Stimulated activated CD8-positive, alpha-beta memory T cell treated with anti-CD3 and anti-CD28 coated beads, Interleukin-2, amount 100 ng/mL, for 1 hour (primary cell): ENCODE results near the gene GPR27.

Source experiments
- DNase-seq, 2 donors: peaks; one replicate each; pipeline ENCODE4 v3.0.0-alpha.2; 2020; ENCODE audit warnings: low read depth in 2 of 2

The GPR27 gene

DNA sequence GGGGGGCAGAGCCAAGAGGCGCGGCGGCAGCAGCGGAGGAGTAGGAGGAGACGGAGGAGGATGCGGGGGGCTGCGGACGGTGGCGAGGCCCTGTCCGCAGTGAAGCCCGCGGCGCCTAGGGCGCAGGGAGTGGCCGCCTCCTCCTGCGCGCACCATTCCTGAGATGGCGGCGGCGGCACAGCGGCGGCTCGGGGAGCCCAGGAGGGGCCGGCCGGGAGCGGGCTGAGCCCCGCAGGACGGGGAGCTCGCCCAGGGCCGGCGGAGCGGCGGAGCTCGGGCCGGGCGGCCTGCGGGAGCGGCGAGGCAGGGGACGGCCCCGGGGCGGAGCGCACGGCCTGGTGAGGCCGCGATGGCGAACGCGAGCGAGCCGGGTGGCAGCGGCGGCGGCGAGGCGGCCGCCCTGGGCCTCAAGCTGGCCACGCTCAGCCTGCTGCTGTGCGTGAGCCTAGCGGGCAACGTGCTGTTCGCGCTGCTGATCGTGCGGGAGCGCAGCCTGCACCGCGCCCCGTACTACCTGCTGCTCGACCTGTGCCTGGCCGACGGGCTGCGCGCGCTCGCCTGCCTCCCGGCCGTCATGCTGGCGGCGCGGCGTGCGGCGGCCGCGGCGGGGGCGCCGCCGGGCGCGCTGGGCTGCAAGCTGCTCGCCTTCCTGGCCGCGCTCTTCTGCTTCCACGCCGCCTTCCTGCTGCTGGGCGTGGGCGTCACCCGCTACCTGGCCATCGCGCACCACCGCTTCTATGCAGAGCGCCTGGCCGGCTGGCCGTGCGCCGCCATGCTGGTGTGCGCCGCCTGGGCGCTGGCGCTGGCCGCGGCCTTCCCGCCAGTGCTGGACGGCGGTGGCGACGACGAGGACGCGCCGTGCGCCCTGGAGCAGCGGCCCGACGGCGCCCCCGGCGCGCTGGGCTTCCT lies at the start of gene GPR27:
Gene GPR27 (plus strand): TSS at position 155 of the 909 bp plus-strand sequence. CDS start 195 bp downstream, at position 350.
- no peak for DNase-seq

DNA sequence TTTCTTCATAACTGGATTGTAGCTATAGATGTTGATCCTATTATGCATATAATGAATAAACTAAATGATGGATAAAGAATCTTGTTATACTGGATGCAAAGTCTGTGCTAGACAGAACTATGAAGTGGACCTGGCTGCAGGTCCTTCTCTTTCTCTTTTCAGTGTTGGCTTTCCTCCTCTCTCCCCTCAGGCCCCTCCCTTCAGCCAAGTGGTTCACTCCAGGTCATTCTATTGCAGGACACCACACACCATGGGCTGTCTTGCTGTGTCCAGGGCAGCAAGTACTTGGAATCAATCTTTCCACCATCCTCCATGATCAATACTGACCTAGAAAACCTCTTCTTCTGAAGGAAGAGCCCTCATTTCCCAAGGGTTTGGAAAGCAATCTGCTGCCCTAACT lies 48.7 kb upstream of the GPR27 start:
- no peak for DNase-seq

DNA sequence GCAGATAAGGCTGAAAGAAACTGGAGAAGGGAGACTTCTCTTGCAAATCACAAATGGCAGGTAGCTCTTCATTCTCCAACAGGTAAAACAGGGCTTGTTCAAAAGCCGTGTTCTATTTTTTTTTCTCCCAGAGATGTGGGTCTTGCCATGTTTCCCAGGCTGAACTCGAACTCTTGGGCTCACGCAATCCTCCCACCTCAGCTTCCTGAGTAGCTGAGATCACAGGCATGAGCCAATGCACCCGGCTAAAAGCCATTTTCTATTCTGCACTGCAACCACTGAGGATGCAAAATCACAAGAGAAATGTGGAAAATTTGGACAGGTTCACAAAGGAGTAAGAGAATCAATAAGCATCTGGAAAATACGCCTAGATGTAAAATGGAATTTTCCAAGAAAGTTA lies 48.0 kb upstream of the GPR27 start:
- DNase-seq: no peak

DNA sequence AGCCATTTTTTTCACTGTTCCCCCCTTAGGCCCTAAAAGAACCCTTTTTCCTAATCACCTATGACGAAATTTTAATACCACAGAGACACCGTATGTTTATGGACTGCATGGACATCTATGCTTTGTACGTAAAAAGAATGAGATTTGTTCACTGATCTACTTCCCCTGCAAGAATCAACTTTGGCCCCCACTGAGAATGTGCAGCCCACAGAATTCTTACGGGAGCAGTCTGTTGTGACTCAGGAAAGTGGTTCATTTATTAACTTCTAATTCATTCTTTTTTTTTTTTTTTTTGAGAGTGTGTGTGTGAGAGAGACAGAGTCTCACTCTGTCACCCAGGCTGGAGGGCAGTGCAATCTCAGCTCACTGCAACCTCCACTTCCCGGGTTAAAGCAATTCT lies 46.1 kb upstream of the GPR27 start:
- no peak for DNase-seq

DNA sequence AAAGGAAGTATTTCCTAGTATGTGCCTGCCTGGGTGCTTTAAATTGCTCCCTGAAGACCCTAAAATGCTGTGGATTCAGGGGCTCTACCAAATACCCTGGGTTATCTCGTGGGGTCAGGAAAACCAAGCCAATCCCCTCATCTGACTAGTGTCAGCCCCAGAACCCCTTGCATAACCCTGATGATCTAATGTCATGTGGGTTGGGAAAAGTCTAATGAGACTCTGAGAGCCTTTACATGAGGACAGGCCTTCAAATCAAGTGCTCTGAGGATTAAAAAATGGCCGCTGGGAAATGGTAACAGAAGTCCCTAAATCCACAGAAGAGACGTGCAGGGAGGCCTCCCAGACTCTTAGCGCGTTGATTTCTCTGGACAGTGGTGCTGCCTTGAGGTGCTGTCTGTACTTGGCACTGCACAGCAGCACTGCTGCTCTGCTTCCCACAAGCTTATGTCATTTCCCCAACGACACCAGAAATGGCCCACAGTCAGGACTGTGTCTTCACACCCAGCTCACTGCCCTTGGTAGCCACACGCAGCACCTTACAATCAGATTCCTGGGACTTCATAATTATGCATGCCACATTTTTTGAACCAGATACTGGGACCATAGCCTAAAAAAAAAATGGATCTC lies 45.1 kb upstream of the GPR27 start:
- no peak for DNase-seq

- DNase-seq: no peak
Observed at GRCh38 chr3:71709908-71710511, 43.6 kb upstream of the GPR27 start.

DNA sequence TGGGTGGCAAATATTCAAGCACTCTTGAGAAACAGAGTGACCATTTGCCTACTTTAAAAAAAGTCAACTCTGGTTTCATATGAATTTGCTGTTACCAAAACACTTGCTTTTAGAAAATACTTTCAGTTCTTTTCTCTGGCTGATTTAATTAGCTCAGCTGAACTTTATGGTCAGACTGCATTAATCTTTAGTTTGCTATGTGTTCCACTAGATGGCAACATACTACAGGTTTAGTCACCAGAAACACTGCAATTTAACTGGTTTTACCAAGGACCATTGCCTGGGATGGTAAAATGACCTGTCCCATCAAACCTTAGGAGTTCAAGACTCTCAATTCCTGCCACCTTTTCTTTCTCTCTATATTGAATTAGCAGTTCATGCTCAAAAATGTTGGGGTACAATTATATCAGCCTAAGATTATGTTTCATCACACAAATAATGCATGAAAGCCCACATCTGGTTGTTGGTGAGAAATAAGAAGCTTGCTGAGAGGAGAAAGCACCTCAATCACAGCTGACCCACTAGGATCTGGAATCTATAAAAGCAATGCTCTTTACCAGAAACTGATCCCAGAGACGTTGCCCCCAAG lies 42.7 kb upstream of the GPR27 start:
- DNase-seq: no peak

- DNase-seq: no peak
Observed at GRCh38 chr3:71713041-71713440, 40.6 kb upstream of the GPR27 start.

GRCh38 chr3:71714595-71714994 lies 39.1 kb upstream of the GPR27 start:
- DNase-seq: no peak

DNA sequence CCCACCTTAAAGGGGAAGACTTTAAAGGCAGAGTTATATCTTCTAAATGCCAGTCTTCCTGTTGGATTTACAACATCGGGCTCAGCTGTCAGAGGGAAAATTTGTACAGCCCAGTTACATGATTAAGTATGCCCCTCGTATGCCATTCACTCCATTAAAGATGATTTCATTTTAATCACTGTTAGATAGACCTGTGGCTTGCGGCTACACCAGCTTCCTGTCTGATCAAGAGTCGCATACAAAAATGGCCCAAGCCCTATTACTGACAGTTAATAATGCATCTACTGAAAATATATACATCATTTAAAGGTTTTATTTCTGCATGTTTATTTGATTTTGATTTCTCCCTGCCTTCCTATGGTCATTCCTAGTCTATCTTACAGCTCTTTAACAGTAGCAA lies 35.6 kb upstream of the GPR27 start:
- no peak for DNase-seq

- no peak for DNase-seq
Observed at GRCh38 chr3:71721002-71721401, 32.7 kb upstream of the GPR27 start.

GRCh38 chr3:71721651-71722157 lies 32.0 kb upstream of the GPR27 start:
- DNase-seq: no peak

DNA sequence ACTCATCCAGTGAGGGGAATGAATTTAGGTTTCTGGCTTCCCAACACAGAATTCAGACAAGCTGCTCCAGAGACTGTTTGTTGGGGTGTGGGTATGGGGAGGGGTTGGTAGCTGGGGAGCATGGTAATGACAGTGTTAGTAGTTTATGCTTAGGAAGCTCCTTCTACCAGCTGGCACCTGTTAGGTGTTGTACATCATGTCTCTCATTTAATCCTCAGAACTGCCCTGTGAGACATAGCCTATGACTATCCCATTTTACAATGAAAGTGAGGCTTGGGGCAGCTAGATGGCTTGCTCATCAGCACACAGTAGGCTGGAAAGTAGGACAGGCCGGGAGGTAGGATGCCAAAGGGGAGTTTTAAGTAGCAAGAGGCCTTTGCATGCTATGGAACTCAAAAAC lies 31.0 kb upstream of the GPR27 start:
- DNase-seq: no peak

- no peak for DNase-seq
Observed at GRCh38 chr3:71723452-71724170, 30.0 kb upstream of the GPR27 start.

DNA sequence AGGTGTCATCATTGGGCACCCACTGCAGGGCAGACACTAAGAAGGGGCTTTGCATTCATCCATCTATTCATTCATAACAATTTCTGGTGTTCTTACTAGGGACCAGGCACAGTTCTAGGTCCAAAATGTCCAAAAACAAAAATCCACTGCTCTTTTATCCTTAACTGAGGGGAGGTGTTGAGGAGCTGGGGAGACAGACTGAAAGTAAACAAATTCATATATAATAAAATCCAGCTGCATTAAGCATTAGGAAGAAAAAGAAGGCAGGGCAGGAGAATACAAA lies 29.5 kb upstream of the GPR27 start:
- DNase-seq: no peak

DNA sequence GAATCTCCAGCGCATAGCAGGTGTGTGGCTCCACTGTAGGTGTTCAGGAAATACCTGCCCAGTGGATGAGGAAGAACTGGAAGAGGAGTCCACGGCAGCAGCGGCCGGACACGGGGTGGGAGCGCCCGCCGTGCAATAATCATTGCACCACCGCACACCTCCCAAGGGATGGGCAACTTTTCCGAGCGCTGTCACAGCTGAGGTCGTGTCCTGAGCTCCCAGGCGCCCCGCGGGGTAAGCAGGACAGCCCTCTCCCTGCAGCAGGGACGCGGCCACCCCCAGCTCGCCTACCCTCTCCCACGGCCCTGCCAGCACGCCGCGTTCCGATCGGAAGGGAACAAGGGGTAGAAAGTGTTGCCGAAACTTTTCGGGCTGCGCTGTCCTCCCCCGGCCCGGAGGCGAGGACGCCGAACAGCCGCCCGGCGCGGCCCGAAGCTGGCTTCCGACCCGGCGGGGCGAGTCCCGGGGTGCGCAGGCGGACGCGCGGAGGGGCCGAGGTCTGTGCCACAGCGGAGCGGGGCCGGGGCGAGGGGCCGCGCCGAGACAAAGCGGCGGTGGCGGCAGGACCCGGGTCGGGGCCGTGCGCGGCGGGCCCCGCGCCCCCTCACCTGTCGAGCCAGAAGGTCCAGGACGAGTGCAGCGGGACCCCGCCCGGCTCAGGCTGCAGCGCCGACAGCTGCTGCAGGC lies 28.9 kb upstream of the GPR27 start:
- no peak for DNase-seq

GRCh38 chr3:71725271-71725991 lies 28.2 kb upstream of the GPR27 start, which contains the start of gene EIF4E3:
TSS of gene EIF4E3 (minus strand) at chr3:71725402. CDS start at chr3:71725367, 35 bp downstream.
- DNase-seq: no peak

DNA sequence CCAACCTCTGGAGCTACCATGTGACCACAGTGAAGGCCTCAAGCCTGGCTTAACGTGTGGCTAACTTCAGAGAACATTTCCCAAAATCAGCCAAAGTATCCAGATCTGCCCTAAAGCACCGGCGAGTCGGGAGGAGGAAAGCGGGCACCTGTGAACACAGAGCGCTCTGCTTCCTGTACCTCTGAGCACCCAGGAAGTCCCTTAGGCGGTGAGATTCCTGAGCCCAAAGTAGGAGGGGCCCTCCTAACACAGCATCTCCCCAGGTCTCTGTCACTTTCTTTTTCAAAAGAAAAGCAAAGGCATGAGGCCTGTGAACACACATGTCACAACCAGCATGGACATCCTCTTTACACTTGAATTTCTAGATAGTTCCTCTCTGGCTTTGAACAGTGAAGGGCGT lies 27.5 kb upstream of the GPR27 start:
- no peak for DNase-seq

GRCh38 chr3:71728632-71729342 lies 24.9 kb upstream of the GPR27 start:
- no peak for DNase-seq

GRCh38 chr3:71732637-71733036 lies 21.0 kb upstream of the GPR27 start:
- no peak for DNase-seq
